ENCODE data around the gene MRM2.

MRM2 gene

DNA sequence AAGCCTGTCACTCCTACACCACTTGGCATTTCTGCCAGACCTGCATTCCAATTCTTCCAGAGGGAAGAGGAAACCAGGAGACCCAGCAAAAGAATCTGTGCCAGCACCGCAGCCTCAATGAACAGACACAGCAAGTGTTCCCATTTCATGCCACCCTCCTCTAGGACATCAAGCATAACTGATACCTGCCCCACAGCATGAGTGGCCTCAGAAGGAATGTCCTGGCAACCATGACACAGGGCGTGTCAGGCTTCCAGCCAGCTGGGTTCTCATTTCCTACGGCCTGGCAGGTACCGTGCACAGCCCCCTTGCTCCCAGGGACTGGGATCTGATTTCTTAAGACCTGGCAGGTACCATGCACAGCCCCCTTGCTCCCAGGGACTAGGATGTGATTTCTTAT lies 17.1 kb downstream of the MRM2 start:
- Histone ChIP-seq H3K4me3 (ENCODE audit: low read depth, low read length) (no peak overlapping the region), H3K27me3 (ENCODE audit: control insufficient read depth, insufficient read depth, low read length) (no peaks in the 10 kb centered on the region), H3K36me3 (ENCODE audit: control insufficient read depth, insufficient read depth, low read length) (peaks cover 66% of the 10 kb centered on the region), H3K4me1 (ENCODE audit: control insufficient read depth, insufficient read depth, low read length) (no peaks in the 10 kb centered on the region), H3K9me3 (ENCODE audit: control insufficient read depth, insufficient read depth, low read length) (no peaks in the 10 kb centered on the region), H3K9ac (ENCODE audit: low read depth, low read length) (peak overlapping the region; percentile 12)

- Histone ChIP-seq H3K9me3 (ENCODE audit: control insufficient read depth, insufficient read depth, low read length) (no peaks in the 10 kb centered on the region), H3K27me3 (ENCODE audit: control insufficient read depth, insufficient read depth, low read length) (no peaks in the 10 kb centered on the region), H3K4me3 (ENCODE audit: low read depth, low read length) (no peak overlapping the region), H3K4me1 (ENCODE audit: control insufficient read depth, insufficient read depth, low read length) (no peaks in the 10 kb centered on the region), H3K36me3 (ENCODE audit: control insufficient read depth, insufficient read depth, low read length) (peaks cover 64% of the 10 kb centered on the region), H3K9ac (ENCODE audit: low read depth, low read length) (peak overlapping the region; percentile 12)
These were observed 17.5 kb downstream of the MRM2 start for GRCh38 chr7:2224491-2224928.

DNA sequence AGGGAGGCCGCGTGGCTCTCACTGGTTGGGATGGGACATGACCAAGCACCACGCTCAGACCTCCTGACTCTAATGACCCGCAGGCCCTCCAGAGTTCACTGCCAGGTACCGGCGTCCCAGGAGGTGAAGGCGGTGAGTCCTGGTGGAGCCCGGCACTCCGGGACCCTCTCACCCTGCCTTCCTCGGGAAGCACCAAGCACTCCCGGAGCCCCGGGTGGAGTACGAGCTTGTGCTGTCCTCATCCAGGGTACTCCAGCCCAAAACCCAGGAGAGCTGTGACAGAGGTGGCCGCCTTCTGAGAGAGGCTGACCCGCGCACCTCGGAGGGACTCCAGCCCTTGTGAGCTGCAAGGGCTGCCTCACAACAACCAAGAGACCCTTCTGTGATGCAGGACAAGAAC lies 18.7 kb downstream of the MRM2 start:
- Histone ChIP-seq H3K4me3 (ENCODE audit: low read depth, low read length) (no peak overlapping the region), H3K36me3 (ENCODE audit: control insufficient read depth, insufficient read depth, low read length) (peaks cover 62% of the 10 kb centered on the region), H3K9ac (ENCODE audit: low read depth, low read length) (no peak overlapping the region), H3K4me1 (ENCODE audit: control insufficient read depth, insufficient read depth, low read length) (no peaks in the 10 kb centered on the region), H3K27me3 (ENCODE audit: control insufficient read depth, insufficient read depth, low read length) (no peaks in the 10 kb centered on the region), H3K9me3 (ENCODE audit: control insufficient read depth, insufficient read depth, low read length) (no peaks in the 10 kb centered on the region)

GRCh38 chr7:2222516-2222915 lies 19.5 kb downstream of the MRM2 start:
- Histone ChIP-seq H3K36me3 (ENCODE audit: control insufficient read depth, insufficient read depth, low read length) (peaks cover 62% of the 10 kb centered on the region), H3K4me1 (ENCODE audit: control insufficient read depth, insufficient read depth, low read length) (no peaks in the 10 kb centered on the region), H3K9ac (ENCODE audit: low read depth, low read length) (no peak overlapping the region), H3K4me3 (ENCODE audit: low read depth, low read length) (no peak overlapping the region), H3K9me3 (ENCODE audit: control insufficient read depth, insufficient read depth, low read length) (no peaks in the 10 kb centered on the region), H3K27me3 (ENCODE audit: control insufficient read depth, insufficient read depth, low read length) (no peaks in the 10 kb centered on the region)

DNA sequence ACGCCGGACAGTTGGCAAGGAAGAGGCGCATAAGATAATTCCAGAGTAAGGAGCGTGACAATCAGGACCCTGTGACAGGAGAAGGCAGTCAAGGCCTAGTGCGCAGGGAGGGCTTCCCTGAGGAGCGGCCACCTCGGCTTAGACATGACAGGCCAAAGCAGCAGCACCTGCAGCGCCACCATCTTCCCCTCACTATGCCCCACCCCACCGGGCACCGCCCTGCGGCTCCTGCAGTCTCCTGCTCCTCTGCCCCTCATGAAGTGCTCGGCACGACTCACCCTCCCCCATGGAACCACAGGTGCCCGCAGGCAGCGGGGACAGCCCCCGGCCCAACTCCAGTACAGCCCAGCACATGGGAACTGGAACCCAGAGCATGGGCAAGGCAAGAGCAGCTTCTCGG lies 21.1 kb downstream of the MRM2 start:
- no peaks in the 10 kb centered on the region for H3K4me1 ChIP-seq (ENCODE audit: control insufficient read depth, insufficient read depth, low read length)
- H3K27me3 ChIP-seq (ENCODE audit: control insufficient read depth, insufficient read depth, low read length) = no peaks in the 10 kb centered on the region
- no peaks in the 10 kb centered on the region for H3K9me3 ChIP-seq (ENCODE audit: control insufficient read depth, insufficient read depth, low read length)
- no peak overlapping the region for H3K9ac ChIP-seq (ENCODE audit: low read depth, low read length)
- H3K36me3 ChIP-seq (ENCODE audit: control insufficient read depth, insufficient read depth, low read length) = peaks cover 67% of the 10 kb centered on the region
- H3K4me3 ChIP-seq (ENCODE audit: low read depth, low read length) = no peak overlapping the region

GRCh38 chr7:2220506-2220905 lies 21.5 kb downstream of the MRM2 start:
- H3K27me3 ChIP-seq (ENCODE audit: control insufficient read depth, insufficient read depth, low read length) = no peaks in the 10 kb centered on the region
- no peaks in the 10 kb centered on the region for H3K4me1 ChIP-seq (ENCODE audit: control insufficient read depth, insufficient read depth, low read length)
- no peak overlapping the region for H3K4me3 ChIP-seq (ENCODE audit: low read depth, low read length)
- peaks cover 67% of the 10 kb centered on the region for H3K36me3 ChIP-seq (ENCODE audit: control insufficient read depth, insufficient read depth, low read length)
- no peak overlapping the region for H3K9ac ChIP-seq (ENCODE audit: low read depth, low read length)
- no peaks in the 10 kb centered on the region for H3K9me3 ChIP-seq (ENCODE audit: control insufficient read depth, insufficient read depth, low read length)

- Histone ChIP-seq H3K9me3 (ENCODE audit: control insufficient read depth, insufficient read depth, low read length) (no peaks in the 10 kb centered on the region), H3K4me3 (ENCODE audit: low read depth, low read length) (no peak overlapping the region), H3K36me3 (ENCODE audit: control insufficient read depth, insufficient read depth, low read length) (peaks cover 64% of the 10 kb centered on the region), H3K27me3 (ENCODE audit: control insufficient read depth, insufficient read depth, low read length) (no peaks in the 10 kb centered on the region), H3K9ac (ENCODE audit: low read depth, low read length) (no peak overlapping the region), H3K4me1 (ENCODE audit: control insufficient read depth, insufficient read depth, low read length) (no peaks in the 10 kb centered on the region)
These were observed 22.0 kb downstream of the MRM2 start for GRCh38 chr7:2220030-2220429.

DNA sequence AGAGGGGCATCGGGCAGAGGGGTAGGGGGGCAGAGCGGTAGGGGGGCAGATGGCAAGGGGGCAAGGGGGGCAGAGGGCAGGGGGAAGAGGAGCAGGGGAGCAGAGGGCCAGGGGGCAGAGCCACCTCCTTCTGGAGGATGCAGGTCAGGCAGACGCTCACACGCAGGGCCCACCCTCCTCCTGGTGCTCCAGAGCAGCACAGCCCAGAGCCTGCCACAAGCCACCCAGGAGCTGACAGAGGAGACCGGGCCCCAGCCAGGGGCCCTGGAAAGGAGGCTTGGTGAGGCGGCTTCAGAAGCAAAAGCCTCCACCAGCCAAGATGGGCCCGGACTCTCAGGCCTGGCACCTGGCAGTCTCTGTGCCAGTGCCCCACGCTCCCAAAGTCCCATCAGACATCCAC lies 22.4 kb downstream of the MRM2 start:
- Histone ChIP-seq H3K9ac (ENCODE audit: low read depth, low read length) (no peak overlapping the region), H3K27me3 (ENCODE audit: control insufficient read depth, insufficient read depth, low read length) (no peaks in the 10 kb centered on the region), H3K9me3 (ENCODE audit: control insufficient read depth, insufficient read depth, low read length) (no peaks in the 10 kb centered on the region), H3K4me1 (ENCODE audit: control insufficient read depth, insufficient read depth, low read length) (no peaks in the 10 kb centered on the region), H3K36me3 (ENCODE audit: control insufficient read depth, insufficient read depth, low read length) (peaks cover 63% of the 10 kb centered on the region), H3K4me3 (ENCODE audit: low read depth, low read length) (no peak overlapping the region)

DNA sequence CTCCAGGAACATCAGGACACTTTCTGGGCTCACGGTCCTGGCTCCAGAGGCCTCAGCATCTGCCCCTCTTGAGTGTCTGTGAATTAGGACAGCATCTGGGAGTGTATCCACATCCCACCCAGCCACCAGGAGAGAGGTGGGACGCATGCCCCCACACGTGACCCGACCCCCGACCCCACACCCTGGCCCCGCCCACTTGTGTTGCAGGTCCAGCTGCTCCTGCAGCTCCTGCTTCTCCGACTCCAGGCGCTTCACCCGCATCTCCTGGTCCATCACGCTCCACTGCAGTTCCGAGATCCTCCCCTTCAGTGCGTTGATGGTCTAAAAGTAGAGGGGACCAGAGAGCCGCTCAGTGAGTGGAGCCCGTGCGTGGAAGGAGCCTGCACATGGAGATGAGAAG lies 22.9 kb downstream of the MRM2 start:
- H3K4me1 ChIP-seq (ENCODE audit: control insufficient read depth, insufficient read depth, low read length) = no peaks in the 10 kb centered on the region
- H3K9ac ChIP-seq (ENCODE audit: low read depth, low read length) = no peak overlapping the region
- no peak overlapping the region for H3K4me3 ChIP-seq (ENCODE audit: low read depth, low read length)
- no peaks in the 10 kb centered on the region for H3K9me3 ChIP-seq (ENCODE audit: control insufficient read depth, insufficient read depth, low read length)
- H3K36me3 ChIP-seq (ENCODE audit: control insufficient read depth, insufficient read depth, low read length) = peaks cover 64% of the 10 kb centered on the region
- H3K27me3 ChIP-seq (ENCODE audit: control insufficient read depth, insufficient read depth, low read length) = no peaks in the 10 kb centered on the region

DNA sequence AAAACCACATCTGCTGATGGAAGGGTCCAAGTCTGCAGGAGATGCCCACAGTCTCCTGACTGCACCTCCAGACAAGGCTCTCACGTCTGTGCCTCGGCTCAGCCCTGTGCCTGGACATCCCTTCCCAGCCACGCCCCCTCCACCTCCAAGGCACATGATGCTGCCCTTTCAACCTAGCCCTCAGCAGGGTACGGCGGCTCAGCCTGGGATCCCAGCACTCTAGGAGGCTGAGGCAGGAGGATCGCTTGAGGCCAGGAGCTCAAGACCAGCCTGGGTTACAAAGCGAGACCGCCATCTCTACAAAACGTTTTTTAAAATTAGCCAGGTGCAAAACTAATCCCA lies 23.6 kb downstream of the MRM2 start:
- Histone ChIP-seq H3K4me1 (ENCODE audit: control insufficient read depth, insufficient read depth, low read length) (no peaks in the 10 kb centered on the region), H3K4me3 (ENCODE audit: low read depth, low read length) (no peak overlapping the region), H3K36me3 (ENCODE audit: control insufficient read depth, insufficient read depth, low read length) (peaks cover 70% of the 10 kb centered on the region), H3K27me3 (ENCODE audit: control insufficient read depth, insufficient read depth, low read length) (no peaks in the 10 kb centered on the region), H3K9ac (ENCODE audit: low read depth, low read length) (no peak overlapping the region), H3K9me3 (ENCODE audit: control insufficient read depth, insufficient read depth, low read length) (no peaks in the 10 kb centered on the region)

- Histone ChIP-seq H3K27me3 (ENCODE audit: control insufficient read depth, insufficient read depth, low read length) (no peaks in the 10 kb centered on the region), H3K9ac (ENCODE audit: low read depth, low read length) (no peak overlapping the region), H3K9me3 (ENCODE audit: control insufficient read depth, insufficient read depth, low read length) (no peaks in the 10 kb centered on the region), H3K4me1 (ENCODE audit: control insufficient read depth, insufficient read depth, low read length) (no peaks in the 10 kb centered on the region), H3K36me3 (ENCODE audit: control insufficient read depth, insufficient read depth, low read length) (peaks cover 72% of the 10 kb centered on the region), H3K4me3 (ENCODE audit: low read depth, low read length) (no peak overlapping the region)
These were observed 24.1 kb downstream of the MRM2 start for GRCh38 chr7:2217716-2218443.

- no peak overlapping the region for H3K4me3 ChIP-seq (ENCODE audit: low read depth, low read length)
- peaks cover 71% of the 10 kb centered on the region for H3K36me3 ChIP-seq (ENCODE audit: control insufficient read depth, insufficient read depth, low read length)
- no peaks in the 10 kb centered on the region for H3K27me3 ChIP-seq (ENCODE audit: control insufficient read depth, insufficient read depth, low read length)
- no peak overlapping the region for H3K9ac ChIP-seq (ENCODE audit: low read depth, low read length)
- H3K4me1 ChIP-seq (ENCODE audit: control insufficient read depth, insufficient read depth, low read length) = no peaks in the 10 kb centered on the region
- H3K9me3 ChIP-seq (ENCODE audit: control insufficient read depth, insufficient read depth, low read length) = no peaks in the 10 kb centered on the region
These were observed 24.8 kb downstream of the MRM2 start for GRCh38 chr7:2217206-2217605.

Data from iPS-15b (cell line).